DMS53 treated with DMSO at 0.1 percent for 48 hours (cell line): ENCODE measurements around the gene AK1.
A peak's percentile ranks its signal among the peaks of the same experiment; 100 is the strongest.
"Not testable (repeated sequence)": the region's sequence is repeated elsewhere in the genome, so short reads cannot be mapped to it uniquely, and the experiment has no call there.

Experiments
- DNase-seq: peaks from one replicate; lab custom pipeline; 2025; ENCODE audit not compliant: unreplicated experiment; lab: John Stamatoyannopoulos, UW

The AK1 gene

GRCh38 chr9:127884976-127885490 lies 7.6 kb upstream of the AK1 start:
- DNase-seq: no peak

GRCh38 chr9:127884427-127884911 lies 7.0 kb upstream of the AK1 start:
- no peak for DNase-seq

- DNase-seq: no peak
Observed at GRCh38 chr9:127883959-127884358, 6.5 kb upstream of the AK1 start.

GRCh38 chr9:127881715-127882114 lies 4.2 kb upstream of the AK1 start:
- DNase-seq: not testable (repeated sequence)

GRCh38 chr9:127880143-127880542 lies 2.7 kb upstream of the AK1 start:
- no peak for DNase-seq

- no peak for DNase-seq
Observed at GRCh38 chr9:127878652-127879390, 1.3 kb upstream of the AK1 start.

GRCh38 chr9:127878001-127878651 lies 651 bp upstream of the AK1 start:
- peak; percentile 32 for DNase-seq

- DNase-seq: no peak
Observed at GRCh38 chr9:127876764-127877562, 512 bp downstream of the AK1 start.

- DNase-seq: no peak
Observed at GRCh38 chr9:127876026-127876763, 1.3 kb downstream of the AK1 start.

- no peak for DNase-seq
Observed at GRCh38 chr9:127875306-127875966, 2.0 kb downstream of the AK1 start.

- no peak for DNase-seq
Observed at GRCh38 chr9:127874301-127875221, 2.9 kb downstream of the AK1 start.

- no peak for DNase-seq
Observed at GRCh38 chr9:127873886-127874285, 3.6 kb downstream of the AK1 start.

- no peak for DNase-seq
Observed at GRCh38 chr9:127873223-127873691, 4.2 kb downstream of the AK1 start.

GRCh38 chr9:127872369-127873222 lies 4.9 kb downstream of the AK1 start:
- no peak for DNase-seq

GRCh38 chr9:127871531-127871930 lies 5.9 kb downstream of the AK1 start:
- no peak for DNase-seq

- DNase-seq: no peak
Observed at GRCh38 chr9:127870887-127871286, 6.6 kb downstream of the AK1 start.

GRCh38 chr9:127870153-127870491 lies 7.4 kb downstream of the AK1 start:
- DNase-seq: not testable (repeated sequence)
